ENCODE data around the gene ID3. TPM values are rescaled to one million over a fixed set of nuclear protein-coding genes. Genes with fewer than 3 reads are reported as not detected.

ID3 gene
- total and polyA plus RNA-seq, 2 of the 8 experiments (the other 6 are each of a cell fraction or from before 2014, with no cell fraction given) = 240 to 304 TPM

DNA sequence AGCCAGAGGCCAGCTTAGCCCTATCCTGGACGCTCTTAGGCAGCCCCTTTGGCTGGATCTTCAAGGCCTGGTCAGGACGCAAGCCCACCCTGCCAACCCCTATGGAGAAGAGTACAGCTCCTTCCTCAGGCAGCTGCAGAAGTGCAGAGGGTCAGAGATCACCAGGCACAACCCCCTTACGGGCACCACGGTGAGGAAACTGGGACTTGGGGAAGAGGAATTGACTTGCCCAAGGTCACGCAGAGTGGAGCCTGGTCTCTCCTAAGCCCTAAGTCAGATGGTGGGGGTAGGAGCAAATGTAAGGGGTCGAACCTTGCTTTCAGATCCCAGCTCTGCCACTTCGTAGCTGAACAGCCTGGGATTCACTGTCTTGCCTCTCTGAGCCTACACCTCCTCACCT is 31.9 kb downstream of the ID3 start (continued):
- TF ChIP-seq, protein P1, sequence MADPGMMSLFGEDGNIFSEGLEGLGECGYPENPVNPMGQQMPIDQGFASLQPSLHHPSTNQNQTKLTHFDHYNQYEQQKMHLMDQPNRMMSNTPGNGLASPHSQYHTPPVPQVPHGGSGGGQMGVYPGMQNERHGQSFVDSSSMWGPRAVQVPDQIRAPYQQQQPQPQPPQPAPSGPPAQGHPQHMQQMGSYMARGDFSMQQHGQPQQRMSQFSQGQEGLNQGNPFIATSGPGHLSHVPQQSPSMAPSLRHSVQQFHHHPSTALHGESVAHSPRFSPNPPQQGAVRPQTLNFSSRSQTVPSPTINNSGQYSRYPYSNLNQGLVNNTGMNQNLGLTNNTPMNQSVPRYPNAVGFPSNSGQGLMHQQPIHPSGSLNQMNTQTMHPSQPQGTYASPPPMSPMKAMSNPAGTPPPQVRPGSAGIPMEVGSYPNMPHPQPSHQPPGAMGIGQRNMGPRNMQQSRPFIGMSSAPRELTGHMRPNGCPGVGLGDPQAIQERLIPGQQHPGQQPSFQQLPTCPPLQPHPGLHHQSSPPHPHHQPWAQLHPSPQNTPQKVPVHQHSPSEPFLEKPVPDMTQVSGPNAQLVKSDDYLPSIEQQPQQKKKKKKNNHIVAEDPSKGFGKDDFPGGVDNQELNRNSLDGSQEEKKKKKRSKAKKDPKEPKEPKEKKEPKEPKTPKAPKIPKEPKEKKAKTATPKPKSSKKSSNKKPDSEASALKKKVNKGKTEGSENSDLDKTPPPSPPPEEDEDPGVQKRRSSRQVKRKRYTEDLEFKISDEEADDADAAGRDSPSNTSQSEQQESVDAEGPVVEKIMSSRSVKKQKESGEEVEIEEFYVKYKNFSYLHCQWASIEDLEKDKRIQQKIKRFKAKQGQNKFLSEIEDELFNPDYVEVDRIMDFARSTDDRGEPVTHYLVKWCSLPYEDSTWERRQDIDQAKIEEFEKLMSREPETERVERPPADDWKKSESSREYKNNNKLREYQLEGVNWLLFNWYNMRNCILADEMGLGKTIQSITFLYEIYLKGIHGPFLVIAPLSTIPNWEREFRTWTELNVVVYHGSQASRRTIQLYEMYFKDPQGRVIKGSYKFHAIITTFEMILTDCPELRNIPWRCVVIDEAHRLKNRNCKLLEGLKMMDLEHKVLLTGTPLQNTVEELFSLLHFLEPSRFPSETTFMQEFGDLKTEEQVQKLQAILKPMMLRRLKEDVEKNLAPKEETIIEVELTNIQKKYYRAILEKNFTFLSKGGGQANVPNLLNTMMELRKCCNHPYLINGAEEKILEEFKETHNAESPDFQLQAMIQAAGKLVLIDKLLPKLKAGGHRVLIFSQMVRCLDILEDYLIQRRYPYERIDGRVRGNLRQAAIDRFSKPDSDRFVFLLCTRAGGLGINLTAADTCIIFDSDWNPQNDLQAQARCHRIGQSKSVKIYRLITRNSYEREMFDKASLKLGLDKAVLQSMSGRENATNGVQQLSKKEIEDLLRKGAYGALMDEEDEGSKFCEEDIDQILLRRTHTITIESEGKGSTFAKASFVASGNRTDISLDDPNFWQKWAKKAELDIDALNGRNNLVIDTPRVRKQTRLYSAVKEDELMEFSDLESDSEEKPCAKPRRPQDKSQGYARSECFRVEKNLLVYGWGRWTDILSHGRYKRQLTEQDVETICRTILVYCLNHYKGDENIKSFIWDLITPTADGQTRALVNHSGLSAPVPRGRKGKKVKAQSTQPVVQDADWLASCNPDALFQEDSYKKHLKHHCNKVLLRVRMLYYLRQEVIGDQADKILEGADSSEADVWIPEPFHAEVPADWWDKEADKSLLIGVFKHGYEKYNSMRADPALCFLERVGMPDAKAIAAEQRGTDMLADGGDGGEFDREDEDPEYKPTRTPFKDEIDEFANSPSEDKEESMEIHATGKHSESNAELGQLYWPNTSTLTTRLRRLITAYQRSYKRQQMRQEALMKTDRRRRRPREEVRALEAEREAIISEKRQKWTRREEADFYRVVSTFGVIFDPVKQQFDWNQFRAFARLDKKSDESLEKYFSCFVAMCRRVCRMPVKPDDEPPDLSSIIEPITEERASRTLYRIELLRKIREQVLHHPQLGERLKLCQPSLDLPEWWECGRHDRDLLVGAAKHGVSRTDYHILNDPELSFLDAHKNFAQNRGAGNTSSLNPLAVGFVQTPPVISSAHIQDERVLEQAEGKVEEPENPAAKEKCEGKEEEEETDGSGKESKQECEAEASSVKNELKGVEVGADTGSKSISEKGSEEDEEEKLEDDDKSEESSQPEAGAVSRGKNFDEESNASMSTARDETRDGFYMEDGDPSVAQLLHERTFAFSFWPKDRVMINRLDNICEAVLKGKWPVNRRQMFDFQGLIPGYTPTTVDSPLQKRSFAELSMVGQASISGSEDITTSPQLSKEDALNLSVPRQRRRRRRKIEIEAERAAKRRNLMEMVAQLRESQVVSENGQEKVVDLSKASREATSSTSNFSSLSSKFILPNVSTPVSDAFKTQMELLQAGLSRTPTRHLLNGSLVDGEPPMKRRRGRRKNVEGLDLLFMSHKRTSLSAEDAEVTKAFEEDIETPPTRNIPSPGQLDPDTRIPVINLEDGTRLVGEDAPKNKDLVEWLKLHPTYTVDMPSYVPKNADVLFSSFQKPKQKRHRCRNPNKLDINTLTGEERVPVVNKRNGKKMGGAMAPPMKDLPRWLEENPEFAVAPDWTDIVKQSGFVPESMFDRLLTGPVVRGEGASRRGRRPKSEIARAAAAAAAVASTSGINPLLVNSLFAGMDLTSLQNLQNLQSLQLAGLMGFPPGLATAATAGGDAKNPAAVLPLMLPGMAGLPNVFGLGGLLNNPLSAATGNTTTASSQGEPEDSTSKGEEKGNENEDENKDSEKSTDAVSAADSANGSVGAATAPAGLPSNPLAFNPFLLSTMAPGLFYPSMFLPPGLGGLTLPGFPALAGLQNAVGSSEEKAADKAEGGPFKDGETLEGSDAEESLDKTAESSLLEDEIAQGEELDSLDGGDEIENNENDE (IDR thresholded peaks at IDR 0.05; ENCODE audit: insufficient replicate concordance, low read length) = no peak
- TF ChIP-seq TAF1 (IDR thresholded peaks at IDR 0.05; ENCODE audit: low read depth, low read length) = no peak
- no peak for TF ChIP-seq SRF (IDR thresholded peaks at IDR 0.05; ENCODE audit: low read depth, low read length)
- no peak for TF ChIP-seq MAX (IDR thresholded peaks at IDR 0.05)
- no peak for TF ChIP-seq CEBPB (IDR thresholded peaks at IDR 0.05; ENCODE audit: low read depth, low read length)
- TF ChIP-seq HDAC2 (IDR thresholded peaks at IDR 0.05; ENCODE audit: borderline replicate concordance in 1 of 2, low read depth in 2 of 2, low read length in 2 of 2) = no peak
- TF ChIP-seq BRCA1 (IDR thresholded peaks at IDR 0.05; ENCODE audit: low read depth, low read length) = no peak
- no peak for TF ChIP-seq CHD2 (IDR thresholded peaks at IDR 0.05; ENCODE audit: low read length)
- no peak for TF ChIP-seq GTF2F1 (IDR thresholded peaks at IDR 0.05; ENCODE audit: borderline replicate concordance, low read depth, low read length)
- no peak for TF ChIP-seq TEAD4 (IDR thresholded peaks at IDR 0.05; ENCODE audit: low read depth, low read length)
- TF ChIP-seq GABPA (IDR thresholded peaks at IDR 0.05; ENCODE audit: borderline replicate concordance, insufficient read depth, low read length) = no peak
- TF ChIP-seq CTBP2 (IDR thresholded peaks at IDR 0.05; ENCODE audit: borderline replicate concordance, insufficient read depth, insufficient read length, low read length) = no peak

Data from H1 (cell line).